IPS-18c (cell line): ENCODE measurements around the gene DNAH3.
"Not testable (repeated sequence)": the region's sequence is repeated elsewhere in the genome, so short reads cannot be mapped to it uniquely, and the experiment has no call there.

Experiments
- H3K4me3 ChIP-seq: 2 replicates; pipeline ENCODE4 v1.7.0; 2013; ENCODE audit warnings: low read depth, mild to moderate bottlenecking, low read length, moderate library complexity; ENCODE audit not compliant: insufficient read depth
- H3K9me3 ChIP-seq: one replicate; pipeline ENCODE4 v1.6.1; 2013; ENCODE audit warnings: mild to moderate bottlenecking, low read length, moderate library complexity; ENCODE audit not compliant: control insufficient read depth, insufficient read depth

DNAH3 gene, protein sequence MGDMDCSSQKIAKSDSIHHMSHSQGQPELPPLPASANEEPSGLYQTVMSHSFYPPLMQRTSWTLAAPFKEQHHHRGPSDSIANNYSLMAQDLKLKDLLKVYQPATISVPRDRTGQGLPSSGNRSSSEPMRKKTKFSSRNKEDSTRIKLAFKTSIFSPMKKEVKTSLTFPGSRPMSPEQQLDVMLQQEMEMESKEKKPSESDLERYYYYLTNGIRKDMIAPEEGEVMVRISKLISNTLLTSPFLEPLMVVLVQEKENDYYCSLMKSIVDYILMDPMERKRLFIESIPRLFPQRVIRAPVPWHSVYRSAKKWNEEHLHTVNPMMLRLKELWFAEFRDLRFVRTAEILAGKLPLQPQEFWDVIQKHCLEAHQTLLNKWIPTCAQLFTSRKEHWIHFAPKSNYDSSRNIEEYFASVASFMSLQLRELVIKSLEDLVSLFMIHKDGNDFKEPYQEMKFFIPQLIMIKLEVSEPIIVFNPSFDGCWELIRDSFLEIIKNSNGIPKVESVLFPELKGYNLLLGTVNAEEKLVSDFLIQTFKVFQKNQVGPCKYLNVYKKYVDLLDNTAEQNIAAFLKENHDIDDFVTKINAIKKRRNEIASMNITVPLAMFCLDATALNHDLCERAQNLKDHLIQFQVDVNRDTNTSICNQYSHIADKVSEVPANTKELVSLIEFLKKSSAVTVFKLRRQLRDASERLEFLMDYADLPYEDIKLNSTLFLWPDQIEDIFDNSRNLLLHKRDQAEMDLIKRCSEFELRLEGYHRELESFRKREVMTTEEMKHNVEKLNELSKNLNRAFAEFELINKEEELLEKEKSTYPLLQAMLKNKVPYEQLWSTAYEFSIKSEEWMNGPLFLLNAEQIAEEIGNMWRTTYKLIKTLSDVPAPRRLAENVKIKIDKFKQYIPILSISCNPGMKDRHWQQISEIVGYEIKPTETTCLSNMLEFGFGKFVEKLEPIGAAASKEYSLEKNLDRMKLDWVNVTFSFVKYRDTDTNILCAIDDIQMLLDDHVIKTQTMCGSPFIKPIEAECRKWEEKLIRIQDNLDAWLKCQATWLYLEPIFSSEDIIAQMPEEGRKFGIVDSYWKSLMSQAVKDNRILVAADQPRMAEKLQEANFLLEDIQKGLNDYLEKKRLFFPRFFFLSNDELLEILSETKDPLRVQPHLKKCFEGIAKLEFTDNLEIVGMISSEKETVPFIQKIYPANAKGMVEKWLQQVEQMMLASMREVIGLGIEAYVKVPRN (N-terminal part only)

DNA sequence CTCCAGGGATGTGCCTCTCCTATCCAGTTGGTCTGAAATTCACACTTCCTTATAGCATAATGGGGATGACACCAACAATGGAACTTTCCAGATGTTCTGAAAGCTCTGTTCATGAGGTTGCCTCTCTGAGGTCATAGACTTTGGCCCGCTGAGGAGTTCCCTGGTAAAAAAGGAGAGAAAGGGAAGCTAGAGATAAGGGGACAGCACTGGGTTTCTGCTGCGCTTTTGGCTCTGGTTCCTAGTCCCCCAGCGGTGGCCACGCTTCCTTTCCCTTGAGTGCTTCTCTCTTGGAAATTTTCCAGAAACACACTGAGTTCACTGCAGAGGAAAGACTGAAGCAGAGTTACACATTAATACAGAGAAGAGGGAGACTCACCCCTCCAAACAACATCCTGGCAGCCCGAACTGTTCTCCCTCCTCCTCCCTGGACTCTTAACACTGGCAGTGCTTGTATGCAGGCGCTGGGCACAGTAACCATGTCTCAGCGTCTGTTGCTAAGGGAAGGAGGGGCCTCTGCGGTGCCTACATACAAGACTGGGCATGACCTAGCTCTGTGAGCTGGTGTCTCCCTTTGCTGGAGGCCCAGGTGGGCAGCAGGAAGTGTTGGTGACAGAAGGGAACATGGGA lies at the start of gene DNAH3:
Gene DNAH3 (minus strand): TSS at position 472 of the 627 bp plus-strand sequence. CDS start 527 bp downstream, outside the sequence.
- H3K9me3 ChIP-seq: no peaks in the 10 kb centered on the region
- no peak within 1 kb of the TSS for H3K4me3 ChIP-seq

DNA sequence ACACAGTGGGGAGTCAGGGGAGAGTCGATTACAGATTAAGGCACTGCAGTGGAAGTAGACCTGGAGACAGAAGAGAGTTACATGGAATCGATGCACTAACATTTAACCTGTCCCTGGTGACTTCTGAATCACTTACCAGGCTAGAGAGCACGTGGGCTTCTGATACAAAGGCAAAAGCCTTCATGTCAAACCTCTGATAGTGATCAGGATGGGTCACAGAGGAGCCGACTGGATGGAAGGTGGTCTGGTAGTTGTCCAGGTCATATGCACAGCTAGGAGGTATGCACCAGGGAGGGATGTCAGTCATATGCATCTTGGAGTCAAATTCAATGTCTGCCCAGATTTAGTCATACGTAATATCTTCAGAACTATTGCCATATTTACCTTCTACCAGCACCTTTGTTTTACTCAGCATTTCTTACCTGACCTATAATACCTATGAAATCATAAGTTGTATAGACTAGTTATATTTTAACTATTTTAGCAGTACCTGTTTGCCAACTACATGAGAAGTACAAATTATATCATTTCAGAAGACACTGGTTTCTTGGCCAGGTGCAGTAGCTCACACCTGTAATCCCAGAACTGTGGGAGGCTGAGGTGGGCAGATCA lies 49.1 kb upstream of the DNAH3 start:
- Histone ChIP-seq H3K4me3 (no peak overlapping the region), H3K9me3 (no peaks in the 10 kb centered on the region)

DNA sequence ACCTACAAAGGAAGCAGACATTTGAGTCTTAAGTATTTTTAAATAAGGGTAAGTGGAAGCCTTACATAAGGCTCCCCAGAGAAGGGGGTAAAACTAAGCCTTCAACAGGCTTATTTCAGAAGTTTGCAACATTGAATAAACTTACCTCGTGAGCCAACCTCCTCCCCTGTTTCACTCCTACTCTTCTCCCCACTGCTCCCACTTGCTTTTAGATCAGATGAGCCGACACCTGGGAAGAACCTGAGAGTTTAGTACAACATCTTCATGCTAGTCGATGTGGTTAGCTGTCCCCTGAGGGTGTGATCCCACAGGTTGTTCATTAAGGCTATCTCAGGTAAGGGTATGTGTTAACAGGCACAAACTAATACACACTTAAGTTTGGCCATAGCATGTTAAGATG lies 47.0 kb upstream of the DNAH3 start:
- H3K4me3 ChIP-seq: no peak overlapping the region
- H3K9me3 ChIP-seq: no peaks in the 10 kb centered on the region

DNA sequence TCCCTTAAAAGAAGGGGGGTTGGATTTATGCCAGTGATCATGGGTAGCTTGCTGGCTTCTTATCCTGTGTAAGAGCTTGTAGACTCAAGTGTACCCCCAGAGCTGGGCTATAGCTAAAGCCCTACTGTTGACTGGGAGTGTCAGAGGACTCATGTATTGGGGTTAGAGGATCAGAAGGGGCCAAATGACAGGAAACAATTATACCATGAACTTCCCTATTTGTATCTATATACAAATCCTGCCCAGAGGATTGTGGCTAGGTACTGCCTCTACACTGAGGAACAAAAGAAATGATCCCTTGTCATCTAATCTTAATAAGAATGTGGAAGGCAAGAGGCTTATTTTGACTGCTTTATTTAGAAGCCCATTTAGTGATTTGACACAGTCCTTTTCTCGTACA lies 46.5 kb upstream of the DNAH3 start:
- Histone ChIP-seq H3K9me3 (no peaks in the 10 kb centered on the region), H3K4me3 (no peak overlapping the region)

DNA sequence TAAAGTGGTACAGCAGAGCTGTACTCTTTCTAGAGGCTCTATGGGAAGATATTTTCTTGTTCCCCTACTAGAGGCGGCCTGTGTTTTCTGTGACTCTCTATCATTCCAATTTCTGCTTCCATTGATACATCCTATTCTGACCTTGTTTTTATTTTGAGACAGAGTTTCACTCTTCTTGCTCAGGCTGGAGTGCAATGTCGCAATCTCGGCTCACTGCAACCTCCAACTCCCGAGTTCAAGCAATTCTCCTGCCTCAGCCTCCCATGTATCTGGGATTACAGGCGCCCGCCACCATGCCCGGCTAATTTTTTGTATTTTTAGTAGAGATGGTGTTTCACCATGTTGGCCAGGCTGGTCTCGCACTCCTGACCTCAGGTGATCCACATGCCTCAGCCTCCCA lies 44.7 kb upstream of the DNAH3 start:
- not testable (repeated sequence) for H3K9me3 ChIP-seq, H3K4me3 ChIP-seq

DNA sequence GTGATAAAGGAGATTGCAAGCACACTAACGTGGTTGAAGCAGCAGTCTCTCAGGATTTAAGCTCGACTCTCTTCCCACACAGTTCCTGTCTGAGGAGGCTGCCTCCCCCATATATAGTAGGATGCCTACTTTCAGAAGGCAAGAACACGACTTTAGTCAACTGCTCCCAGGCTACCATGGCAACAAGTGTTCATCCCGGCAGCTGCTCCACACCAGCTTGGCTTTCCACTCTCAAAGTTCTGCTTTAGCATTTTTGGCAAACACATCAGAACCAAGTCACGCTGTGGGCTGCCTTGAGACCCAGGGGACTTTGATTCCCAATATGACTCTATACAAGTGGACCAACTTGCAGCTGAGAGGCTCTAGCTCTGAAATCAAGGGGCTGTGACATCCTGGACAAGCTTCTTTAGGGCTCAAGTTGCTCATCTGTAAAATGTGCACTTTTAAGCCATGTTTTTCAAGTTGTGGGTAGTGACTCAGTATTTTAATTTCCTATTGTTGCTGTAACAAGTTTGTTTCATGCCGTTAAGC lies 44.2 kb upstream of the DNAH3 start:
- no peak overlapping the region for H3K4me3 ChIP-seq
- H3K9me3 ChIP-seq: no peaks in the 10 kb centered on the region

DNA sequence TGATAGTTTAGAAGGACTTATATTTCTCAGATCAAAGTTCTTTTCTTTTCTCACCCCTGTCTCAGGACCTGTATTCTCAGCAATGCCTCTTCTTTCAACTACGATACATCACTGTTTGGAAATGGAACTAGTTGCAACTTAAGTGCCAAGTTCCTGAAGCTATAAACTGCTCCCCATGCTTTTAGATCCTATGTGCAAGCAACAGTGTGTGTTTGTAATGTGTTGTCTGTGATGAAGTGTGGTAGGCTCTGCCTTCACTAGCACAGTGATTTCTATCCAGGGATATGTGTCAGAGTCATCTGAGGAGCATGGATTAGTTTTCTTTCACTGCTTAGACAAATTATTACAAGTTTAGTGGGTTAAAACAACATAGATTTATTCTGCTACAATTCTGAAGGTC lies 42.3 kb upstream of the DNAH3 start:
- Histone ChIP-seq H3K4me3 (no peak overlapping the region), H3K9me3 (peaks cover 2% of the 10 kb centered on the region)

DNA sequence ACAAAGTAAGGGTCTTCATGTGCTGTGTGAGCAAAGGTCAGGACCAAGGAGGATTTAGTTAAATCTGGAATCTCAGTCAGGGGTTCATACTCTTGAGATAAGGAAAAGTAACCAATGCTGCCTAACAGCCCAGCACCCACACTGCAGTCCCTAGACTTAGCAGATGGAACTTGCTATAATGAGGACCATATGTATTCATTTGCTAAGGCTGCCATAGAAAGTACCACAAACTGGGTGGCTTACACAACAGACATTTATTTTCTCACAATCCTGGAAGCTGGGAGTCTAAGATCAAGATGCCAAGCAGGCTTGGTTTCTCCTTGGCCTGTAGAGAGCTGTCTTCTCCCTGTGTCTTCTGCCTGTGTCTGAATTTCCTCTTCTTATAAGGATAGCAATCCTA lies 40.0 kb upstream of the DNAH3 start:
- Histone ChIP-seq H3K4me3 (no peak overlapping the region), H3K9me3 (peaks cover 2% of the 10 kb centered on the region)

DNA sequence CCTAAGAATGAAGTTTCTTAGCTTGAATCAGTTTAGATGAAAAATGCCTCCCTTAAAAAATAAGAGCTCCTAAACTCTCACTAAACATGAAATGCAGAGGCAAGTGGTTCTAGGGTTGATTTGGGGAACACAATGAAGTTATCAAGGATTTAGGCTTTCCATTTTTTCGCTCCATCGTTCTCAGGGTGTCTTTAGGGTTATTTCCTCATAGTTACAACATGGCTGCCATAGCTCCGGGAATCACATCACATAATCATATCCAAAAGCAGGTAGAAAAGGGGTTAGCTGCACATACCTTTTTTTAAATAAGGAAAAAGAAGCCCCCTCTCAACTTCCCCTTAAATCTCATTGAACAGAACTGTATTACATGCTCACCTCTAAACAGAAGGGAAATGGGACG lies 39.4 kb upstream of the DNAH3 start:
- Histone ChIP-seq H3K9me3 (peaks cover 2% of the 10 kb centered on the region), H3K4me3 (no peak overlapping the region)

DNA sequence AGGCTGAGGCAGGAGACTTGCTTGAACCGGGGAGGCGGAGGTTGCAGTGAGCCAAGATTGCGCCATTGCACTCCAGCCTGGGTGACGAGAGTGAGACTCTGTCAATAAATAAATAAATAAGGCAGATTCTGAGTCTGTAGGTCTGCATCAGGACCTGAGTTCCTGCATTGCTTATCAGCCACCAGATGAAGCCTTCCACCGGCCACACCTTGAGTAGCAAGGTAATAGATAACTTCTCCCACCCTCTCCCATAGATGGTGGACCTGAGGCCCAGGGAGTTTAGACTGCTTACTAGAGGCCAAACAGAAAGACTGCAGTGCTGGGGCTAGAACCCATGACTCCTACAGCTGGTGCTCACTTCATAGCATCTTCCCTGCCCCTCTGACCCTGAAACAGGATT lies 38.7 kb upstream of the DNAH3 start:
- Histone ChIP-seq H3K9me3 (peaks cover 2% of the 10 kb centered on the region), H3K4me3 (no peak overlapping the region)

DNA sequence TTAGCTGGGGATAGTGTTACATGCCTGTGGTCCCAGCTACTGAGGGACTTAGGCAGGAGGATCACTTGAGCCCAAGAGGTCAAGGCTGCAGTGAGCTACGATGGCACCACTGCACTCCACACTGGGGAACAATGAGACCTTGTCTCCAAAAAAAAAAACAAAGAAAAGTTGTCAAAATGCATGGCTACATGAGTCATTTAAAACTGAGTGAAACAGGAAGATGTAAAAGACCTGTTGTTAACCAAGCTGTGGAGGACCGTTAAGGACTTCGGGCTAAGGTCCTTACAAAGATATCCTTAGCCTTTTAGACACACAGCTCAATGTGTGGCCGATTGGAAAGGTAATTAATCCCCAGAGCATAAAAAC lies 35.7 kb upstream of the DNAH3 start:
- Histone ChIP-seq H3K4me3 (no peak overlapping the region), H3K9me3 (peaks cover 5% of the 10 kb centered on the region)

DNA sequence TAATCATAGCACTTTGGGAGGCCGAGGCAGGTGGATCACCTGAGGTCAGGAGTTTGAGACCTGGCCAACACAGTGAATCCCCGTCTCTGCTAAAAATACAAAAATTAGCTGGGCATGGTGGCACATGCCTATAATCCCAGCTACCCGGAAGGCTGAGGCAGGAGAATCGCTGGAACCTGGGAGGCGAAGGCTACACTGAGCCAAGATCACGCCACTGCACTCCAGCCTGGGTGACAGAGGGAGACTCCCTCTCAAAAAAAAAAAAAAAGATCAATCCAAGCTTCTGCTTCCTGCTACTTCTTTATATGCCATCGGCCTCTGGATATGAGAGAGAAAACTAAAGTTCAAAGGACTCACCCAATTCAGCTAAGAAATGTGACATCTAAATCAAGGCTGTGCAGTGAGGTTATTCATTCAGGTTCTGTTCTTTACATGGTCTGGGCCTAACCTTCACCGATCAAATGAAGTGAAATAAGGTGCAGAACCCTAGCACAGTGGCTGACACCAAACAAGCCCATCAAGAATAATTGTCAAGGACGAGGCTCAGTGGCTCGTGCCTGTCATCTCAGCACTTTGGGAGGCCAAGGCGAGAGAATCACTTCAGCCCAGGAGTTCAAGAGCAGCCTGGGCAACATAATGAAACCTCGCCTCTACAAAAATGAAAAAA lies 35.1 kb upstream of the DNAH3 start:
- no peak overlapping the region for H3K4me3 ChIP-seq
- peaks cover 5% of the 10 kb centered on the region for H3K9me3 ChIP-seq

DNA sequence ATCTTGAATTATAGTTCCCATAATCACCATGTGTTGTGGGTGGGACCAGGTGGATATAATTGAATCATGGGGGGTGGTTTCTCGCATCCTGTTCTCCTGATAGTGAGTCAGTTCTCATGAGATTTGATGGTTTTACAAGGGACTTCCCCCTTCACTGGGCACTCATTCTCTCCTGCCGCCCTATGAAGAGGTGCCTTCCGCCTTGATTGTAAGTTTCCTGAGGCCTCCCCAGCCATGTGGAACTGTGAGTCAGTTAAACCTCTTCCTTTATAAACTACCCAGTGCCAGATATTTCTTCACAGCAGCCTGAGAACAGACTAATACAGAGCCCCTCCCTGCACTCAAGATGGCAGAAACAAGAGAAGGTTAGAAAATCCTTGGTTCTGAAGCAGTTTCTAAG lies 34.2 kb upstream of the DNAH3 start:
- no peak overlapping the region for H3K4me3 ChIP-seq
- H3K9me3 ChIP-seq: peaks cover 5% of the 10 kb centered on the region

DNA sequence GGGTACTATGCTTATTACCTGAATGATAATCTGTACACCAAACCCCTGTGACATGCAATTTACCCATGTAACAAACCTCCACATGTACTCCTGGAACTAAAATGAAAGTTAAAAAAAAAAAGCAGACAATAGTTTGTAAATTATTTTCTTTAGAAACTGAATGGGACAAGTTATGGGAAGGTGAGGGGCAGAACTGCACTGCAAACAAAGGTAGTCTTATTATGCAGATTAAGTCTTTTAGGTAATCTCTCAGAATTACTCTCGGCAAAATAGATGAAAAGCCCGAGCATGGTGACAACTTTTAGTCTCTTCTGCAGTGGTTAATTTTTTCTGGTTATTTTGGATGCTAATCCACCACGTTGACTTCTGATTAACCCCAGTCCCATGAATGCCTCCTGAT lies 33.3 kb upstream of the DNAH3 start:
- Histone ChIP-seq H3K9me3 (peaks cover 5% of the 10 kb centered on the region), H3K4me3 (no peak overlapping the region)

DNA sequence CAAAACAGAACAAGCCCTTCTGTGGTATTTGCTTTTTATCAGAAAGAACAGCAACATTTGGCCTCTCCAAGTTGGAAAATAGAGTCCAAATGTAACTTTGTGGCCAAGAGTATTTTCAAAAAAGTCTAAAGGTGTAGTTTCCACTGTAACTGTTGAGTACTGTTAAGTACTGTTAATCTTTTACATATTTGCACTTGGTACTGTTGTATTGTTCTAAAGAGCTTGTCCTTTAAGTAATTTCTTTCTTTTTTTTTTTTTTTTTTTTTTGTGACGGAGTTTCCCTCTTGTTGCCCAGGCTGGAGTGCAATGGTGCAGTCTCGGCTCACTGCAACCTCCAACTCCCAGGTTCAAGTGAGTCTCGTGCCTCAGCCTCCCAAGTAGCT lies 29.3 kb upstream of the DNAH3 start:
- H3K9me3 ChIP-seq: peaks cover 3% of the 10 kb centered on the region
- no peak overlapping the region for H3K4me3 ChIP-seq
